ENCODE measurements around the gene CDHR1.

- TF ChIP-seq CTCF (IDR thresholded peaks at IDR 0.05 in 2 of 3, conservative IDR thresholded peaks at IDR 0.05 in 1 of 3; ENCODE audit: control insufficient read depth in 2 of 3, extremely low read depth in 1 of 3, insufficient read depth in 1 of 3, low read depth in 3 of 3, low read length in 3 of 3) (no peak), ZNF207 (IDR thresholded peaks at IDR 0.05; ENCODE audit: borderline replicate concordance) (no peak), SP1 (IDR thresholded peaks at IDR 0.05; ENCODE audit: low read depth, low read length) (no peak), TARDBP (IDR thresholded peaks at IDR 0.05; ENCODE audit: borderline replicate concordance) (no peak), POLR2AphosphoS2 (IDR thresholded peaks at IDR 0.05; ENCODE audit: low read depth, low read length) (no peak), NFIC (IDR thresholded peaks at IDR 0.05; ENCODE audit: low read depth, low read length) (no peak), SIN3A (IDR thresholded peaks at IDR 0.05; ENCODE audit: low read depth, low read length) (no peak), EZH2 (IDR thresholded peaks at IDR 0.05; ENCODE audit: borderline replicate concordance, control insufficient read depth, low read depth, low read length) (no peak), SMC3 (IDR thresholded peaks at IDR 0.05; ENCODE audit: borderline replicate concordance, low read length) (no peak), JUND (IDR thresholded peaks at IDR 0.05; ENCODE audit: low read depth, low read length) (no peak), MEF2A (IDR thresholded peaks at IDR 0.05; ENCODE audit: insufficient read depth, low read depth, low read length) (no peak), TAF1 (IDR thresholded peaks at IDR 0.05; ENCODE audit: borderline replicate concordance, low read depth, low read length) (no peak), SPI1 (IDR thresholded peaks at IDR 0.05; ENCODE audit: borderline replicate concordance, insufficient read depth, low read depth, low read length) (no peak)
Measured at GRCh38 chr10:84248794-84249193, 54.5 kb downstream of the CDHR1 start.
